Measurements from ENCODE around the gene PARP11.

PARP11 gene

DNA sequence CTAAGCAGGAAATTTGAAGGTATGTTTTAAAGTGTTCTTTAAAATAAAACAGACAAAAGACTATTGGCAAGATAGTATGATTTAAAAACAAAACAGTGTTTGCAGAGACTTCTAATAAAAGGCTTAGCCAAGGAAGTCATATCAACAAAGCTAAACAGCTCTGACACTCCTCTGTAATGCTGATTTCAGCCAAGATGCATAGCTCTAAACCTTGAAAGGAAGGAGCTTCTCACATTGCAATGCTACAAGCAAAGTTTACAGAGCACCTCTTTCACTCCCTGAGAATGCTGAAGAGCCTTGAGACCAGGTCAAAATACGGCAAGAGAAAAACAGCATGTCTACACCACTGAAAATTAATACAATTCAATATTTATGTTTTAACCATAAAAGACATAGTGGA, 51.8 kb downstream of the PARP11 start:
- Mint-ChIP-seq H3K36me3 (ENCODE audit: low read depth) (peaks cover 15% of the 10 kb centered on the region), H3K27me3 (ENCODE audit: low read depth) (no peaks in the 10 kb centered on the region), H3K4me3 (no peak overlapping the region), H3K9me3 (no peaks in the 10 kb centered on the region), H3K4me1 (ENCODE audit: low read depth) (no peaks in the 10 kb centered on the region), H3K27ac (no peak overlapping the region)

DNA sequence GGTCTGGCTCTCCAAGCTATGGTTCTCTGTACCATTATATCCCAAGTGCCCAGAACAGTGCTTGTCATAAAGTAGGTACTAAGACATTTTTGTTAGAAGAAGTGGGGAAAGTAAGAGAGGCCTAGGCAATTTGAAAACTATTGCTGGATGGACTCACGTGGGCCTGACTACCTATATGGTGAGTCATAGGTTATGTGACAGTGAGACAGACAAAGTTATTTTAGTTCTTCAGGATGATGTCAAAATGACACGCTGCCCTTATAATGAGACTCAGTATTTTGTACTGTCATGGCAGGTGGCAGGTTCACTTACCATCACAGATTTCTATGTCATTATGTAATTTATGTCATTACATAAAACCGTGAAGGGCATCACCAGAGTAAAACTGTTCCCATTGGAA, 53.1 kb downstream of the PARP11 start:
- Mint-ChIP-seq H3K27ac (no peak overlapping the region), H3K4me3 (no peak overlapping the region), H3K9me3 (no peaks in the 10 kb centered on the region), H3K4me1 (ENCODE audit: low read depth) (no peaks in the 10 kb centered on the region), H3K36me3 (ENCODE audit: low read depth) (peaks cover 12% of the 10 kb centered on the region), H3K27me3 (ENCODE audit: low read depth) (no peaks in the 10 kb centered on the region)

GRCh38 chr12:3816266-3816665, 56.9 kb downstream of the PARP11 start:
- H3K27ac Mint-ChIP-seq, result no peak overlapping the region
- peaks cover 3% of the 10 kb centered on the region for H3K4me1 Mint-ChIP-seq (ENCODE audit: low read depth)
- H3K36me3 Mint-ChIP-seq (ENCODE audit: low read depth), result peaks cover 24% of the 10 kb centered on the region
- no peaks in the 10 kb centered on the region for H3K27me3 Mint-ChIP-seq (ENCODE audit: low read depth)
- no peaks in the 10 kb centered on the region for H3K9me3 Mint-ChIP-seq
- no peak overlapping the region for H3K4me3 Mint-ChIP-seq

DNA sequence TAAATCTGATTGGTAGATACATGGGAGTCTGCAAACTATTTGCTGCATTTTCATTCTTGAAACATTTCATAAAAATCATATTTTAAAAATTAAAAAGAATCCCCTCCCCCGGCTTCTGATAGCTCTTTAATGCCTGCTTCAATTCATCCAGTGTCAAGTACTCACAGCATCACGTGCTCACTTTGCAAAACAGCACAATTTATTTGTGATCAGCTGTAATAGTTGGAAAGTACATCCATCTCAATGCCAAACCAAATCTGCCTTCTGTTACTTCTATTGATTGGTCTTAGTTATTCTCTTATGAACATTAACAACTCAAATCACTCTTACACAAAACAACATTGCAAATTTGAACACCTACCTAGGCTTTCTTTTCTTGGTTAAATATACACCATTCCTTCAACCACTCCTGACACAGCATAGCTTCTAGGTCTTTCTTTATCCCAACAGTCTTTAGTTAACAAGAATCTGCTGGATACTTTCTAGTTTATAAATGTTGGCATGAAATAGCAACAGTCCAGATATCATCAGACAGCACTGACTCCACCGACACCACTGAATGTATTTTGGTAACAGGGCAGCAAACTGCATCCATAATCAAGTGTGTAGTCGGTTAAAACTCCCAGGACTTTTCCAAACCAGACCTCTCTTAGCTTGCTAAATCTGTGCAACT, 58.0 kb downstream of the PARP11 start:
- H3K4me1 Mint-ChIP-seq (ENCODE audit: low read depth), result peaks cover 8% of the 10 kb centered on the region
- H3K27ac Mint-ChIP-seq, result no peak overlapping the region
- H3K36me3 Mint-ChIP-seq (ENCODE audit: low read depth), result peaks cover 29% of the 10 kb centered on the region
- no peaks in the 10 kb centered on the region for H3K27me3 Mint-ChIP-seq (ENCODE audit: low read depth)
- no peaks in the 10 kb centered on the region for H3K9me3 Mint-ChIP-seq
- no peak overlapping the region for H3K4me3 Mint-ChIP-seq

GRCh38 chr12:3810540-3810939, 62.7 kb downstream of the PARP11 start:
- H3K36me3 Mint-ChIP-seq (ENCODE audit: low read depth), result peaks cover 28% of the 10 kb centered on the region
- H3K4me1 Mint-ChIP-seq (ENCODE audit: low read depth), result peaks cover 8% of the 10 kb centered on the region
- H3K9me3 Mint-ChIP-seq, result no peaks in the 10 kb centered on the region
- H3K4me3 Mint-ChIP-seq, result no peak overlapping the region
- peak overlapping the region; percentile 47 for H3K27ac Mint-ChIP-seq
- no peaks in the 10 kb centered on the region for H3K27me3 Mint-ChIP-seq (ENCODE audit: low read depth)

DNA sequence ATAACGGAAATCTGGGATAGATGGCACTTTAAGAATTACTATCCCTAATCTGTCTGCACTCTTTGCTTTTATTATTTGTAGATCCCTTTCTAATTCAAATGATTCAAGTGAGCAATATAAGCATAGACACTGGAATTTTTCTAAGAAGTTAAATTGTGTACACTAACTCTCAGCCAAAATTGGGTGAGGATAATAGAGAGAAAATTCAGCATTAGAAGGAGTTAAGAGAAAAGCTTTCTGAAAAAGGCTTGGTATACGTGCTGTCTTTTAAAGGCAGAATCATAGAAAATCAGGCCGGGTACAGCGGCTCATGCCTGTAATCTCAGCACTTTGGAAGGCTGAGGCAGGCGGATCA, 63.2 kb downstream of the PARP11 start:
- Mint-ChIP-seq H3K36me3 (ENCODE audit: low read depth) (peaks cover 27% of the 10 kb centered on the region), H3K27ac (no peak overlapping the region), H3K9me3 (no peaks in the 10 kb centered on the region), H3K4me3 (no peak overlapping the region), H3K4me1 (ENCODE audit: low read depth) (peaks cover 8% of the 10 kb centered on the region), H3K27me3 (ENCODE audit: low read depth) (no peaks in the 10 kb centered on the region)

DNA sequence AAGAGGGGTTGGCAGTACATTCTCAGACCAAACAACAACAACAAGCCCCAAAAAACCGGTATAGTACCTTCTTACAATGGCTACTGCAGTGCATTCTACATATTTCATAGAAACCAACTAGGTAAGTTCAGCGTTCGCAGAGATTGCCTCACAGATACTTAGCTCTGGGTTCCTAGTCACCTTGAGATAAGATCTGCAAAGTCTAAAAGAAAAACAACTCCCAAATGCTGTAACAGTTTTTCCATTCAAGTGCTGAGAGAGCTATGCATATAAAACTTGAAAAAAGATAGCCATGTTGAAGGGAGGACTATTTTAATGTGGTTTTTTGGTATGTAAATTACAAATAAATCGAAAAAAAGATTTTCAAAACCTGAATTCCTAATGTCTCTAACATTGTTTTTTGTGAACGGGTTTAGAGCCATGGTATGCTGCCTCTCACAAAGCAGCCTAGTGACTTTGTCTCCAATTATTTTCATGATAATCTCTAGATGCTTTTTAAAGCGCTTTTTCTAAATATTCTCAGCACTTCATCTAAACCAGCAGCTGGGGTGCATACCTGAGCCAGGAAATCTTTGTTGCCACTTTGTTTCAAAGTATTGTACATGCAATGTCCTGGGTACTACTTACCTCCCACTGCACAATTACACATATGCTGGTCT, 63.7 kb downstream of the PARP11 start:
- no peak overlapping the region for H3K27ac Mint-ChIP-seq
- H3K4me3 Mint-ChIP-seq, result no peak overlapping the region
- no peaks in the 10 kb centered on the region for H3K27me3 Mint-ChIP-seq (ENCODE audit: low read depth)

DNA sequence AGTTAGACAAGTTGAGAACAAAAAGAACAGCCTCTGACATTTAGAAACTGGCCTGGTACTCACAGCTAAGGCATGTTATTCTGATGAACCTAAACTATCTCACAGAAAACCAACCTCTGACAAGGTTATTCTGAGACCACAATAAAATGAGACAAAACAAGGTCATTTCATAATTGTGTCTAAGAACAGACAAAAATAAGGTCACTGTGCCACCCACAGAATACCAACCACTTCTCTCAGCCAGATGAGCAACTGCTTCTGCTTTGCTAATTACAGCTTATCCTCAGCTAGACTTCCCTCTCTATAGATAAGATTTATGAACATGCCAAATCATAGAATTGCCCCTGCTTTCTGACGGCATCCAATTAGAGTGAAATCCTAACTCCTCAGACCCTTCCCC, 68.1 kb downstream of the PARP11 start:
- H3K36me3 Mint-ChIP-seq (ENCODE audit: low read depth), result peaks cover 9% of the 10 kb centered on the region
- H3K27ac Mint-ChIP-seq, result no peak overlapping the region
- no peaks in the 10 kb centered on the region for H3K9me3 Mint-ChIP-seq

More for the DNA sequence above, 63.7 kb downstream of the PARP11 start:
- no peaks in the 10 kb centered on the region for H3K9me3 Mint-ChIP-seq
- peaks cover 8% of the 10 kb centered on the region for H3K4me1 Mint-ChIP-seq (ENCODE audit: low read depth)
- H3K36me3 Mint-ChIP-seq (ENCODE audit: low read depth), result peaks cover 27% of the 10 kb centered on the region

GRCh38 chr12:3803865-3804472, 69.2 kb downstream of the PARP11 start:
- H3K36me3 Mint-ChIP-seq (ENCODE audit: low read depth), result peaks cover 11% of the 10 kb centered on the region
- no peak overlapping the region for H3K27ac Mint-ChIP-seq
- peaks cover 7% of the 10 kb centered on the region for H3K4me1 Mint-ChIP-seq (ENCODE audit: low read depth)
- no peaks in the 10 kb centered on the region for H3K27me3 Mint-ChIP-seq (ENCODE audit: low read depth)
- H3K4me3 Mint-ChIP-seq, result no peak overlapping the region
- no peaks in the 10 kb centered on the region for H3K9me3 Mint-ChIP-seq

More for the DNA sequence above, 68.1 kb downstream of the PARP11 start:
- no peaks in the 10 kb centered on the region for H3K27me3 Mint-ChIP-seq (ENCODE audit: low read depth)
- no peak overlapping the region for H3K4me3 Mint-ChIP-seq
- H3K4me1 Mint-ChIP-seq (ENCODE audit: low read depth), result peaks cover 5% of the 10 kb centered on the region

- Mint-ChIP-seq H3K36me3 (ENCODE audit: low read depth) (peaks cover 13% of the 10 kb centered on the region), H3K9me3 (no peaks in the 10 kb centered on the region), H3K4me3 (no peak overlapping the region), H3K27ac (no peak overlapping the region), H3K4me1 (ENCODE audit: low read depth) (peaks cover 7% of the 10 kb centered on the region), H3K27me3 (ENCODE audit: low read depth) (no peaks in the 10 kb centered on the region)
Observed at GRCh38 chr12:3802721-3803120, 70.5 kb downstream of the PARP11 start.

- H3K4me1 Mint-ChIP-seq (ENCODE audit: low read depth), result peaks cover 7% of the 10 kb centered on the region
- H3K9me3 Mint-ChIP-seq, result no peaks in the 10 kb centered on the region
- H3K36me3 Mint-ChIP-seq (ENCODE audit: low read depth), result peaks cover 9% of the 10 kb centered on the region
- H3K27me3 Mint-ChIP-seq (ENCODE audit: low read depth), result no peaks in the 10 kb centered on the region
- no peak overlapping the region for H3K27ac Mint-ChIP-seq
- H3K4me3 Mint-ChIP-seq, result no peak overlapping the region
Observed at GRCh38 chr12:3797531-3798048, 75.6 kb downstream of the PARP11 start.

DNA sequence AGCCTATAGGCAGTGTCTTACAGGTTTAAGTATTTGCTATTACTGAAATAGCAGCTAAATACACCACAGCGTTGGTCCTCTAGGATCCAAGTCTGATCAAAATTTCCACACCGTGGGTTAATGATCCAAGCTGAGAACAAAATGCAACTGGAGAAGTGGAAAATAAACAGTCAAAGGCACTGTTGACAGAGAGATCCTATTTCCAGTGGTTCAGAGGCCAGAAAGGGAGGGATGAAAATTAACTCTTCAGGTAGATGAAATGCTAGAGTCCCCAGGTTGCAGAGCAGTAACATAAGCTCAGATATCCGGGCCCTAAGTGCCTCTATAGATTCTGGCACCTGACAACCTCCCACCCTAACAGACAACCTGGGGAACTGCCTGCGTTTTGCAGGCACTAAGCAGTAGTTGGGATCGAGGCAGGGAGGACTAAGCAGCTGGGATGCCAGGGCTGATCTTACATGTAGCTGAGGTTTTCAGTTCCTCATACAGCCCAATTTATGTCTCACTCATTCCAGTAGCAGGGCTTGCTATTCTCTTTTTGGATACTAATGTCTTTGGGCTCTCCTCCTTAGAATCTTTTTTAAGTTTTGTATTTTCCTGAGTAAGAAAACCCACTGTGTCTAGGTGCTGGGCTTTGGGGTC, 77.6 kb downstream of the PARP11 start:
- Mint-ChIP-seq H3K27me3 (ENCODE audit: low read depth) (no peaks in the 10 kb centered on the region), H3K4me3 (no peak overlapping the region), H3K36me3 (ENCODE audit: low read depth) (peaks cover 9% of the 10 kb centered on the region), H3K9me3 (no peaks in the 10 kb centered on the region), H3K4me1 (ENCODE audit: low read depth) (peaks cover 2% of the 10 kb centered on the region), H3K27ac (no peak overlapping the region)

- peaks cover 2% of the 10 kb centered on the region for H3K4me1 Mint-ChIP-seq (ENCODE audit: low read depth)
- no peaks in the 10 kb centered on the region for H3K9me3 Mint-ChIP-seq
- no peaks in the 10 kb centered on the region for H3K27me3 Mint-ChIP-seq (ENCODE audit: low read depth)
- H3K4me3 Mint-ChIP-seq, result no peak overlapping the region
- peaks cover 8% of the 10 kb centered on the region for H3K36me3 Mint-ChIP-seq (ENCODE audit: low read depth)
- no peak overlapping the region for H3K27ac Mint-ChIP-seq
Observed at GRCh38 chr12:3795066-3795465, 78.1 kb downstream of the PARP11 start.

GRCh38 chr12:3792623-3793288, 80.4 kb downstream of the PARP11 start:
- peaks cover under 1% of the 10 kb centered on the region for H3K9me3 Mint-ChIP-seq

More at GRCh38 chr12:3792623-3793288, 80.4 kb downstream of the PARP11 start:
- H3K36me3 Mint-ChIP-seq (ENCODE audit: low read depth), result peaks cover 9% of the 10 kb centered on the region
- no peaks in the 10 kb centered on the region for H3K4me1 Mint-ChIP-seq (ENCODE audit: low read depth)
- peaks cover 4% of the 10 kb centered on the region for H3K27me3 Mint-ChIP-seq (ENCODE audit: low read depth)
- no peak overlapping the region for H3K27ac Mint-ChIP-seq
- H3K4me3 Mint-ChIP-seq, result no peak overlapping the region
